GM15510 (cell line): Measurements from ENCODE around the gene PPP2R2C.

Experiments
- POLR2A ChIP-seq: IDR thresholded peaks from 3 replicates; pipeline ENCODE4 v1.6.1; 2011; ENCODE audit warnings: borderline replicate concordance; ENCODE audit not compliant: insufficient read length; ENCODE audit errors: extremely low read depth

The PPP2R2C gene

DNA sequence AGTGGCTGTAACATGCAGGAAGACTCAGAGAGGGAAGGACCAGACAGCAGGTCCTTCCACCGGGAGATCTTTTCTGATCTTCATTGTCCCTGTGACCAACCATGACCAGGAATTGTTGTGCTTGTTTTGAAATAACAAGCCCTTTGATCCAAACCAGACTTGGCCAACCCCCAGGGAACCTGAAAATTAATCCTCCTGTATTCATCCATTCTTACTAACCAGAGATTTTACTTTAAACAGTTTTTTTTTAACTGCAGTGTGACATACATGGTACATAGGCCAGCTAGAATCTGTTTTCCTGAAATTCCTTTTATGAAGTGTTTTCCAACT is 198.8 kb downstream of the PPP2R2C start:
- TF ChIP-seq POLR2A: no peak

GRCh38 chr4:6272863-6273660 is 199.4 kb downstream of the PPP2R2C start:
- no peak for TF ChIP-seq POLR2A

- TF ChIP-seq POLR2A: no peak
These were observed 200.5 kb downstream of the PPP2R2C start for GRCh38 chr4:6271701-6272465.

DNA sequence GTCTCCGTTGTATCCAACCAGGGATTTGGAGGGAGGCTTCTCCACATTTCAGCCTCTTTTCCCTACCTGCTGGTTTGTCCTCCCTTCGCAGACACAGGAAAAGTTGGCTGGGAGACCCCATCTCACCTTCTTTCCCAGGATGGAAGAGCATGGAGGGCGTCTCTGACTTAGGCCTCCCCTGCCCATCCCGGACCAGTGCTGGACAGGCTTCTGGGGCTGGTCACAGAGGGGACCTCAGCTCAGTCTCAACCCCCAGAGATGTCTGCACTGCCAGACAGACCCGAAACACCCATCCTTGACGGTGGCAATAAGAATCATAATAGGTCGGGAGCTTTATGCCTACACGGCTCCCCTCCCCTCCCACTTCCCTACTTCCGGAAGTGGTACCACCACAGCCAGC is 201.2 kb downstream of the PPP2R2C start:
- TF ChIP-seq POLR2A: no peak

DNA sequence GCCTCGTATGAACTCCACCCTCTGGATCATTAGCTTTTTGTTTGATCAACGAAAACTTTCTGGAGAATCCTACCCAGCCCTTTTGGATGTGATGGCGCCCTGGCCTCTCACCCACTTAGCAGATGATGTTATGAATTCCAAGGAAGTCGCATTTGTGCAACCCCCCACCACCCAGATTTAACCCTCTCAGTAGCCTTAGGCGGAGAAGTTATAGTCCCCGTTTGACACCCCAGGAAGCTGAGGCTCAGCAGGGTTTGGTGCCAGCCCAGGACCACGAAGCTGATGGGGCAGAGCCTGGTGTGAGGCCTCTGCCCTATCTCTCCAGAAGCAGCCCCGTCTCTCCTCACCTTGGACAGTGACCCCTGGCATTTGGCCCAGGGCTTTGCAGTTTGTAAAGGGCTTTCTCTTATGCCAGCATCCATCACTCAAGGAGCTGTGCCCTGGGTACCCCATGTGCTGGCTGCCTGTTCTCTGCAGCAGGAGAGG is 201.7 kb downstream of the PPP2R2C start:
- no peak for TF ChIP-seq POLR2A
